K562 (cell line): ENCODE measurements around the gene HCST. TPM values are rescaled to one million over a fixed set of nuclear protein-coding genes. Genes with fewer than 3 reads are reported as not detected.

Source experiments
- AFF1 ChIP-seq, 2 experiments: fragments of 450-650 bp; IDR thresholded peaks; 2 replicates each; pipeline ENCODE4 v1.6.1; 2018; ENCODE audit warnings: mild to moderate bottlenecking in 2 of 2, low read depth in 1 of 2; ENCODE audit not compliant: partially characterized antibody in 2 of 2
- ATF4 ChIP-seq: fragments of 450-650 bp; formaldehyde crosslinking; IDR thresholded peaks from 2 replicates; pipeline ENCODE4 v1.4.0; 2022; ENCODE audit warnings: mild to moderate bottlenecking, moderate library complexity
- CBFA2T3 ChIP-seq: fragments of 450-650 bp; IDR thresholded peaks from 2 replicates; pipeline ENCODE4 v1.6.1; 2017
- CEBPG ChIP-seq, 3 experiments: fragments of 200-800 bp in 1 of 3; sonication (Bioruptor generic) in 1 of 3; sonication (generic) in 1 of 3; formaldehyde crosslinking in 1 of 3; IDR thresholded peaks in 2 of 3; conservative IDR thresholded peaks in 1 of 3; 2 replicates each; pipeline versions ENCODE4 v1.6.1 to v1.8.0; 2016 to 2022; ENCODE audit warnings: missing compliant biosample characterization in 2 of 3, missing genetic modification characterization in 2 of 3, mild to moderate bottlenecking in 1 of 3, missing genetic modification reagents in 1 of 3
- CSDE1 ChIP-seq, 2 experiments: fragments of 450-650 bp; IDR thresholded peaks; 2 replicates each; pipeline ENCODE4 v1.6.1; 2016; ENCODE audit warnings: mild to moderate bottlenecking in 1 of 2
- EGR1 ChIP-seq: fragments of 450-650 bp; conservative IDR thresholded peaks from 2 replicates; pipeline ENCODE4 v1.6.1; 2017; ENCODE audit warnings: mild to moderate bottlenecking
- FOXA3 ChIP-seq, 2 experiments: fragments of 450-650 bp in 1 of 2; sonication (generic) in 1 of 2; formaldehyde crosslinking; IDR thresholded peaks in 1 of 2; conservative IDR thresholded peaks in 1 of 2; 2 replicates each; pipeline versions ENCODE4 v1.4.0 to v1.8.0; 2020 to 2022; ENCODE audit warnings: mild to moderate bottlenecking in 2 of 2, missing genetic modification reagents in 1 of 2
- GATAD2A ChIP-seq: fragments of 450-650 bp; IDR thresholded peaks from 2 replicates; pipeline ENCODE4 v1.6.1; 2017
- HEY1 ChIP-seq: fragments of 250-450 bp; sonication (Bioruptor Pico); IDR thresholded peaks from 2 replicates; pipeline ENCODE4 v1.5.0; 2020; ENCODE audit warnings: mild to moderate bottlenecking, moderate library complexity, borderline replicate concordance
- LEF1 ChIP-seq: fragments of 450-650 bp; IDR thresholded peaks from 2 replicates; pipeline ENCODE4 v1.6.1; 2016; ENCODE audit warnings: mild to moderate bottlenecking
- MAFF ChIP-seq: IDR thresholded peaks from 2 replicates; pipeline ENCODE4 v1.6.1; 2012; ENCODE audit warnings: low read length, improper control_type of control experiment
- MEF2D ChIP-seq: conservative IDR thresholded peaks from 2 replicates; pipeline ENCODE4 v1.6.1; 2016; ENCODE audit warnings: low read depth, missing genetic modification characterization, missing compliant biosample characterization
- NBN ChIP-seq: fragments of 450-650 bp; IDR thresholded peaks from 2 replicates; pipeline ENCODE4 v1.6.1; 2016; ENCODE audit warnings: low read depth, mild to moderate bottlenecking
- RFX1 ChIP-seq: fragments of 450-650 bp; IDR thresholded peaks from 2 replicates; pipeline ENCODE4 v1.6.1; 2016; ENCODE audit warnings: mild to moderate bottlenecking, moderate library complexity
- TEAD1 ChIP-seq, 2 experiments: fragments of 450-650 bp in 1 of 2; sonication (generic) in 1 of 2; formaldehyde crosslinking; IDR thresholded peaks; 2 replicates each; pipeline versions ENCODE4 v1.4.0 to v1.8.0; 2020 to 2022; ENCODE audit warnings: mild to moderate bottlenecking in 2 of 2, missing genetic modification reagents in 1 of 2
- ZNF12 ChIP-seq: sonication (generic); formaldehyde crosslinking; IDR thresholded peaks from 2 replicates; pipeline ENCODE4 v1.4.0; 2020; ENCODE audit warnings: mild to moderate bottlenecking, missing genetic modification reagents
- ZNF239 ChIP-seq: fragments of 250-450 bp; sonication (Bioruptor Pico); IDR thresholded peaks from 2 replicates; pipeline ENCODE4 v1.4.0; 2020; ENCODE audit warnings: mild to moderate bottlenecking
- ZNF316 ChIP-seq: fragments of 450-650 bp; IDR thresholded peaks from 2 replicates; pipeline ENCODE4 v1.6.1; 2016
- ZNF347 ChIP-seq: fragments of 450-650 bp; formaldehyde crosslinking; IDR thresholded peaks from 2 replicates; pipeline ENCODE4 v1.4.0; 2020; ENCODE audit warnings: low read depth, mild to moderate bottlenecking, moderate library complexity
- ZNF589 ChIP-seq: fragments of 200-800 bp; sonication (Bioruptor generic); IDR thresholded peaks from 2 replicates; pipeline ENCODE4 v1.6.1; 2016; ENCODE audit warnings: low read depth, missing genetic modification characterization, missing compliant biosample characterization
- ZNF668 ChIP-seq: fragments of 250-450 bp; sonication (Bioruptor Pico); IDR thresholded peaks from 2 replicates; pipeline ENCODE4 v1.8.0; 2022; ENCODE audit warnings: mild to moderate bottlenecking, inconsistent platforms
- polyA plus RNA-seq, 8 experiments: library from polyadenylated mRNA; depleted of rRNA in 4 of 8; stranded (reverse) in 5 of 8; unstranded in 3 of 8; fragments of >200 nt; fragmentation: Nextera tagmentation in 2 of 8; fragmentation: Illumina TruSeq in 1 of 8; extraction: Ambion mirVana in 2 of 8; extraction: Trizol in 1 of 8; gene quantifications; 2 replicates each; pipeline versions ENCODE4 v1.2.1 to v1.2.3, GENCODE V29; 2011 to 2014; ENCODE audit warnings: inconsistent platforms in 1 of 8, missing spikeins in 1 of 8
- total RNA-seq, 7 experiments: library from RNA; depleted of rRNA in 6 of 7; stranded (reverse); fragments of >200 nt in 6 of 7; fragmentation: Illumina TruSeq in 2 of 7; extraction: Trizol in 2 of 7; gene quantifications; 2 replicates each; pipeline versions ENCODE4 v1.2.1 to v1.2.3, GENCODE V29; 2011 to 2021; ENCODE audit warnings: low replicate concordance in 1 of 7
- TF ChIP-seq, protein P1 (sequence below): fragments of 450-650 bp; formaldehyde crosslinking; IDR thresholded peaks from 2 replicates; pipeline ENCODE4 v1.4.0; 2020; ENCODE audit warnings: mild to moderate bottlenecking
- TF ChIP-seq, protein P2 (sequence below): fragments of 250-450 bp; sonication (Bioruptor Pico); IDR thresholded peaks from 2 replicates; pipeline ENCODE4 v1.8.0; 2022; ENCODE audit warnings: inconsistent platforms, mild to moderate bottlenecking, moderate library complexity, borderline replicate concordance

Gene HCST
- total and polyA plus RNA-seq, 9 of the 15 experiments (the other 6 are each of a cell fraction or from before 2014, with no cell fraction given), result 0.29 to 1.9 (median 0.95) TPM; not detected in 2

DNA sequence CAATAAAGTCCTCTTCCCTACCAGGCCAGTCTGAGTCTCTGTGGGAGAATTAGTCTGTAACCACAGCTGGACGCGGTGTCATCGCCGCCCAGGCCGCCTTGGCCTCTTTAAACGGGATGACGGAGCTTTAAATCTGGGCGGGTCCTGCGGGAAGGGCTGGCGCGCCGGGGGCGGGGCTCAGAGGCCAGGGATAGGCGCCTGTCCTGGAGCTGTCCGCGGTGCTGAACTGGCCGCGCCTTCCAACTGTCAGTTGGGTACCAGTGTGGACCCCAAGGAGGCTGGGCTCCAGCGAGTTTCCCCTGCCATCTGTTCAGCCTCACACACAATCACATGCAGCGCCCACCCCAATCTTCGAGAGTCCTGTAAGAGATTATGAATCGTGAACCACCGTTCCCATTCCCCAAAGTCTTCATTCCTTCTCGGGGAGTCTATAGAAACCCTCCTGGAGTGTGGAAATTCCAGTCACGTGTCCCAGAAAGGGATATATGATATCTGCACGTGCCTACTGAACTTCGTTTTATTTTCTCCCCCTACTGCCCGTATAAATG lies 22.5 kb upstream of the HCST start (continued):
- TF ChIP-seq ATF4 (CRISPR knock-in tag) (no peak), HEY1 (CRISPR knock-in tag) (no peak), MEF2D (tag) (no peak), EGR1 (peak; percentile 29; the same call in 1 of the 2 replicates), FOXA3 (CRISPR knock-in tag; conservative IDR thresholded peaks at IDR 0.05 in 1 of 2, IDR thresholded peaks at IDR 0.05 in 1 of 2) (peak in 1 of 2 experiments; percentile 62; a peak in 1 of 4 replicates), LEF1 (no peak), ZNF239 (no peak), ZNF12 (0 out of 2 replicates have a peak, but pooled peaks have one; percentile 54), MAFF (no peak), NBN (no peak), ZNF589 (CRISPR knock-in tag) (peak; percentile 80), GATAD2A (no peak), ZNF668 (CRISPR knock-in tag) (no peak), ZNF347 (CRISPR knock-in tag) (no peak), CEBPG (CRISPR knock-in tag; IDR thresholded peaks at IDR 0.05) (no peak), CEBPG (tag; conservative IDR thresholded peaks at IDR 0.05 in 1 of 2, IDR thresholded peaks at IDR 0.05 in 1 of 2) (no peak), CSDE1 (IDR thresholded peaks at IDR 0.05) (no peak), TEAD1 (CRISPR knock-in tag; IDR thresholded peaks at IDR 0.05) (peak in 1 of 2 experiments; percentile 83; a peak in 1 of 4 replicates), CBFA2T3 (no peak), ZNF316 (peak; percentile 65), AFF1 (IDR thresholded peaks at IDR 0.05; ENCODE audit: low read depth in 1 of 2, partially characterized antibody in 2 of 2) (peak in 1 of 2 experiments; percentile 98), RFX1 (no peak)
- TF ChIP-seq, protein P1, sequence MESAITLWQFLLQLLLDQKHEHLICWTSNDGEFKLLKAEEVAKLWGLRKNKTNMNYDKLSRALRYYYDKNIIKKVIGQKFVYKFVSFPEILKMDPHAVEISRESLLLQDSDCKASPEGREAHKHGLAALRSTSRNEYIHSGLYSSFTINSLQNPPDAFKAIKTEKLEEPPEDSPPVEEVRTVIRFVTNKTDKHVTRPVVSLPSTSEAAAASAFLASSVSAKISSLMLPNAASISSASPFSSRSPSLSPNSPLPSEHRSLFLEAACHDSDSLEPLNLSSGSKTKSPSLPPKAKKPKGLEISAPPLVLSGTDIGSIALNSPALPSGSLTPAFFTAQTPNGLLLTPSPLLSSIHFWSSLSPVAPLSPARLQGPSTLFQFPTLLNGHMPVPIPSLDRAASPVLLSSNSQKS, result no peak
- TF ChIP-seq, protein P2, sequence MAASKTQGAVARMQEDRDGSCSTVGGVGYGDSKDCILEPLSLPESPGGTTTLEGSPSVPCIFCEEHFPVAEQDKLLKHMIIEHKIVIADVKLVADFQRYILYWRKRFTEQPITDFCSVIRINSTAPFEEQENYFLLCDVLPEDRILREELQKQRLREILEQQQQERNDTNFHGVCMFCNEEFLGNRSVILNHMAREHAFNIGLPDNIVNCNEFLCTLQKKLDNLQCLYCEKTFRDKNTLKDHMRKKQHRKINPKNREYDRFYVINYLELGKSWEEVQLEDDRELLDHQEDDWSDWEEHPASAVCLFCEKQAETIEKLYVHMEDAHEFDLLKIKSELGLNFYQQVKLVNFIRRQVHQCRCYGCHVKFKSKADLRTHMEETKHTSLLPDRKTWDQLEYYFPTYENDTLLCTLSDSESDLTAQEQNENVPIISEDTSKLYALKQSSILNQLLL (CRISPR knock-in tag), result no peak
